Measurements from ENCODE around the gene KLK5.
"Not testable (repeated sequence)": the region's sequence is repeated elsewhere in the genome, so short reads cannot be mapped to it uniquely, and the experiment has no call there.

KLK5 gene

DNA sequence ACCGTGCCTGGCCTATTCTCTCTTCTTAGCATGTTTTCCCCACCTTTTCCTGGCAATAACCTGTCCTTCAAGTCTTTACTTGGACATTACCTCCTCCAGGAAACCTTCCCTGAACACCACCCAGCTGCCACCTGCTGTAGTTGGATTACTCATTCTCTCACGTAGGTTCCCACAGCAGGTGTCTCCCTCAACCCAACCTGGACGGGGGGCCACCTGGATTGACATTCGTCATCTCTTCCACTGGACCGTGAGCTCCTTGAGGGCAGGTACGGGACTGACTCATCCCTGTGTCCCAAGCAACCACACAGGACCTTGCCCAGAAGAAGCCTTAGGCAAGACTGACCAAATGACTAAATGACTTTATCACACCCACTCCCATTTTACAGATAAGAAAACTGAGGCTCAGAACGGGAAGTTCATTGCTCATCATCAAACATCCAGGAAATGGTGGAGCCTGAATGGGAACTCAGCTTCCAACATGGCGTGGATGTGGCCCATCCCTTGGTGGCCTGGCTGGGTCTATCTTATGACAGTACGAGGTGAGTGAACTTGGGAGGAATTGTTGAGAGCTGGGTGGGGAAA is 20.0 kb upstream of the KLK5 start:
- intact Hi-C loops (cut with DNase I) = no loop called here
- DNase-seq = no peak

DNA sequence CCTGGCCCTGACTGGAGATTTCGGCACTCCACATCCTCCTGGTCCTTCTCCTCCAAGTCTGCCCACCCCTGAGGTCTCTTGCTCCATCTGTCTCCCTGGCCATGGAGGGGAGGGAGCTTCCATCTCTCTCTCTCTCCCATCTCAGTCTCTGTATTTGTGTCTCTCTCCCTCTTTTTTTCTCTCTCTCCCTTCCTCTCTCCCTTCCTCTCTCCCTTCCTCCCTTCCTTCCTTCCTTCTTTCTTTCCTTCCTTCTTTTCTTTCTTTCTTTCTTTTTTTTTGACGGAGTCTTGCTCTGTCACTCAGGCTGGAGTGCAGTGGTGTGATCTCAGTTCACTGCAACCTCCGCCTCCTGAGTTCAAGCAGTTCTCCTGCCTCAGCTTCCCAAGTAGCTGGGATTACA is 17.0 kb upstream of the KLK5 start:
- intact Hi-C loops (cut with DNase I); DNase-seq: not testable (repeated sequence)

GRCh38 chr19:50969413-50969760 is 16.5 kb upstream of the KLK5 start, which contains the start of gene KLK6:
KLK6 (minus strand) TSS chr19:50969591; CDS start chr19:50968104, 1,487 bp downstream.
- DNase-seq = peak; percentile 78 to 96 (median 90)
- intact Hi-C loops (cut with DNase I) = no loop called here

- peak in 7 of 42 donors; percentile 9 to 50 (median 28) for DNase-seq
- intact Hi-C loops (cut with DNase I) = no loop called here
Measured at GRCh38 chr19:50968716-50969412, 16.0 kb upstream of the KLK5 start.

DNA sequence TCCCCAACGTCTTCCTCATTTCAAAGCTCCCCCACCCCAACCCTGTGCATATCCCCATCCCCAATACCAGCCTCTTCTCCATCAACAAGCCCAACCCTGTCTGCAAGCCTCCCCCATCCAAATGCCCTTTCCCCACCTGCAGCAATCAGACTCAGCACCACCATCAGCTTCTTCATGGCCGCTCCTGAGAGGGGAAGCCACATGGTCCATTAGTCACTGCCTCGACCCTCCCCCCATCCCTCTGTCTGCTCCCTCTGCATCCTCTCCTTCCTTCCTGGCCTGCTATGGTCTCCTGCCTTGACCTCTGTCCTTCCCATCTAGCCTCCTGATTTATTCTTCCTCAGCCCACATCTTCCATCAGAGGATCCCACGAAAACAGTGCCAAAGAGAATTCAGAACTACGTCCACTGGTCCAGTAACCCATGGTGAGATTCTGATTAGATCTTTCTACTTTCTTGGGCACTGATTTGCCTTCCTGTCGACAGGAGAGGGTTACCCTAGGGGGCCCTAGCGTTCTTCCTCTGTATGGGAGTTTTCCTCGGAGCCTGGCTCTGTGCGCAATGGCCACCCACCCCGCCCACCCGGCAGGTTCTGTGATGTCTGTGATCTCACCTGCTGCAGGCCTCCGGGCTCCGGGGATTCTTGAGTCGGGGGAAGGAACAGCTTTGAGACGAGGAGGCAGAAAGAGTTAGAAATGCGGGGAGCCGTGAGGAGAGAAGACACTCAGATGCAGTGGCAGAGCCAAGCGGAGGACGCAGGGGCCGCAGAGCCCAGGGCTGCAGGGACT is 15.3 kb upstream of the KLK5 start:
- DNase-seq = peak in 25 of 42 donors; percentile 13 to 73 (median 30)
- intact Hi-C loops (cut with DNase I) = no loop called here

DNA sequence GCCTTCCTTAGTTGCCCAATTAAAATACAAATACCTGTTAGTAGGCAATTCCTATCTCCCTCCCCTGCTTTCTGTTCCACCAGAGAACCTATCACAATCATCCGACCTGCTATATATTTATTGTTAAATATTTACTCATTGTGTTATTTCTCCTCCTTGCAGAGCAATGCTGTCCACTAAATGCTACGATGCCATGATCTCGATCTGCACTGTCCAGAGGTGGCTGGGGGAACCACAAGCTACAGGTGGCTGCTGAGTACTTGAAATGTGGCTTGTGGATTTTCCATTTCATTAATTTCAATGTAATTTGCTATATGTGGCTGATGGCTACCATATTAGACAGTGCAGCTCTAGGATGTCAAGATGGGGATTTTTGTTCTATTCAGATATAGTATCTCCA is 11.4 kb upstream of the KLK5 start:
- intact Hi-C loops (cut with DNase I) = no loop called here
- DNase-seq = no peak

GRCh38 chr19:50963381-50963780 is 10.5 kb upstream of the KLK5 start:
- intact Hi-C loops (cut with DNase I) = no loop called here

GRCh38 chr19:50962245-50962644 is 9.4 kb upstream of the KLK5 start:
- intact Hi-C loops (cut with DNase I) = no loop called here
- no peak for DNase-seq

More at GRCh38 chr19:50963381-50963780, 10.5 kb upstream of the KLK5 start:
- no peak for DNase-seq

DNA sequence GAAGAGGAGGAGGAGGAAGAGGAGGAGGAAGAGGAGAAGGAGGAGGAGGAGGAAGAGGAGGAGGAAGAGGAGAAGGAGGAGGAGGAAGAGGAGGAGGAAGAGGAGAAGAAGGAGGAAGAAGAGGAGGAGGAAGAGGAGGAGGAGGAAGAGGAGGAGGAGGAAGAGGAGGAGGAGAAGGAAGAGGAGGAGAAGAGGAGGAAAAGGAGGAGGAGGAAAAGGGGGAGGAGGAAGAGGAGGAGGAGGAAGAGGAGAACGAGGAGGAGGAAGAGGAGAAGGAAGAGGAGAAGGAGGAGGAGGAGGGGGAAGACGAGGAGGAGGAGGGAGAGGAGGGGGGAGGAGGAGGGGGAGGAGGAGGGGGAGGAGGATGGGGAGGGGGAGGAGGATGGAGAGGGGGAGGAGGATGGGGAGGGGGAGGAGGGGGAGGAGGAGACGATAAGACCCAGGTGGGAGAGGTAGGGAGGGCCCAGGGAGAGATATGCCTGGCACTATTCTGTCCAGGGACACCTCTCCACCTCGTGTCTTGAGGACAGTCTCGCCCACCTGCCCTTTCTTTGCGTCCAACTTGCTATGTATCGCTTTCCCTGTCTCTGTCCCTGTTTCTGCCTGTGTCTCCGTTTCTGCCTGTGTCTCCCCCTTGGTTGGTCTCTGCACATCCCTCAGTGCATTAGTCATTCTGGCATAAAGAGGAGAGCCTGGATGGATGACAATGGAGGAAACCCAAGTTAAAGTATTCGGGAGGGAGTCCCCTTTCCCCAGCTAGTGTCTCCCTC is 7.1 kb upstream of the KLK5 start:
- DNase-seq = no peak
- intact Hi-C loops (cut with DNase I) = no loop called here

GRCh38 chr19:50957587-50957986 is 4.7 kb upstream of the KLK5 start:
- DNase-seq = no peak
- intact Hi-C loops (cut with DNase I) = no loop called here

- no peak for DNase-seq
- intact Hi-C loops (cut with DNase I) = no loop called here
Measured at GRCh38 chr19:50949861-50950260, 3.0 kb downstream of the KLK5 start.

DNA sequence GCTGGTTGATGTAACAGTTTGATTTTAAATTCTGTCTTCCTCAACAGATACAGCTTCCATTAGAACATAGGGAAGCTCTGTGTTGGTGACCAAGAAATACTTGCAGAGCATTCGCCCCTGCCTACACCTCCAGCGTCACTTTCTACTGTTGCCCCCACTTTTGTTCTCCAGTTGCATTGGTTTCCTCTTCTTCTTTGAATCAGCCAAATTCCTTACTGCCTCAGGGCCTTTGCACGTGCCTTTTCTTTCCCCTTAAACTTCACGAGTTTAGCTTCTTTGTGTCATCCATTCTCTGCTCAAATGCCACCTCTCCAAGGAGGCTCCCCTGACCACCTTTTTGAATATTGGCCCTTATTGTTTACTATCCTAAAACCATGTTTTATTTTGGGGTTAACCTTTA is 5.7 kb downstream of the KLK5 start:
- DNase-seq = no peak
- intact Hi-C loops (cut with DNase I) = no loop called here

- DNase-seq = no peak
- intact Hi-C loops (cut with DNase I) = no loop called here
Measured at GRCh38 chr19:50944795-50945194, 8.0 kb downstream of the KLK5 start.

GRCh38 chr19:50943074-50943828 is 9.6 kb downstream of the KLK5 start:
- no peak for DNase-seq
- intact Hi-C loops (cut with DNase I) = no loop called here

- no peak for DNase-seq
- intact Hi-C loops (cut with DNase I) = loop anchor here (10.0 kb wide), 1 partner anchor 155 kb away; no protein-coding TSS in a partner anchor
Measured at GRCh38 chr19:50939596-50939995, 13.2 kb downstream of the KLK5 start.

GRCh38 chr19:50933640-50934039 is 19.2 kb downstream of the KLK5 start:
- no peak for DNase-seq
- intact Hi-C loops (cut with DNase I) = loop anchor here (5.0 to 10.0 kb wide), 2 partner anchors 84 to 161 kb away; partner anchors contain the start of gene KLK10

DNA sequence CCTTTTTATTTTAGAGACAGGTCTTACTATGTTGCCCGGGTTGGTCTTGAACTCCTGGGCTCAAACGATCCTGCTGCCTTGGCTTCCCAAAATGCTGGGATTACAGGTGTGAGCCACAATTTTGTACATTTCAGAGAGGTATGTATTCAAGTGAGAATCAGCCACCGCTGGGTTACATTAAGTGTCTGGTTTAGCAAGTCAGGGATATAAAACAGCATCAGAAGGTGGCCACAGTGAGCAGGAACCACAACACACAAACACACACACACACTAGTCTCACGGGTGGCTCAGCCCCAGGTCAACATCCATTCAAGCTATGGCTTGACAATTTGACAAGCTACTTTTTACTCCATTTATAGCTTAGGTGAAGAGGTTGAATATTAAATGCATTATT is 20.2 kb downstream of the KLK5 start:
- intact Hi-C loops (cut with DNase I) = loop anchor here (5.0 to 10.0 kb wide), 2 partner anchors 85 to 162 kb away; partner anchors contain the start of gene KLK10

DNA sequence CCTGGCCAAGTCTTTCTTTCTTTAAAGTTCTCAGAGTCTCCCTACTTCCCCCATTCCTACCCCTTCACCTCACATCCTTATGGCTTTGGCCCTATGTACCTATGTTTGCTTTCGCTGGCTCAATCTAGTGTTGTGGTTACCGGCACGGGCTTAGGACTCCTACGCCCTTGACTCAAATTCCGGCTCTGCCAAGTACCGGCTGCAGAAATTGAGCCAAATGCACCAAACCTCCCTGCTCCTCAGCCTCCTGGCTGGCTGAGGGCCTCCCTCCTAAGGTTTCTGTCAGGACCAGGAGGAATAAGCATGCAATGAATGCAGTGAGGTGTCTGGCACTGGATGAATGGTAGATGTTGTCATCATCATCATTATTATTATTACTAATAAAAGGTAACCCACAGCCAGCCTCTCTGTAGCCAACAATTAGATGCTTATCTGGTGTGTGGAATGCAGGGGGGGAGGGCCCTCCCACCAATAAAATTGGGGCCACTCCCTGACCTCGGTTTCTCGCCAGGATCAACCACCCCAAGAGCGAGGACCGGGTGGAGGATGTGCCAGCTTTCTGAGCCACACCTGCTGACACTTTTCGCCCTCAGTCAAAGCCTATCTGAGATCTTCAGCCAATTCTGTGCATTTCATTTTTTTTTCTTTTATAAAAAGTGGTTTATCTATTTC is 20.7 kb downstream of the KLK5 start:
- intact Hi-C loops (cut with DNase I) = loop anchor here (5.0 to 10.0 kb wide), 2 partner anchors 85 to 163 kb away; partner anchors contain the start of gene KLK10
- no peak for DNase-seq

More for the DNA sequence above, 20.2 kb downstream of the KLK5 start:
- no peak for DNase-seq
